Ureter (tissue), 1 donor: ENCODE data around the gene COX8A. TPM values are rescaled to one million over a fixed set of nuclear protein-coding genes. Genes with fewer than 3 reads are reported as not detected.
"Not testable (repeated sequence)": the region's sequence is repeated elsewhere in the genome, so short reads cannot be mapped to it uniquely, and the experiment has no call there.

Source experiments
- DNase-seq: peaks from one replicate; pipeline ENCODE4 v3.0.0-alpha.2; 2020; ENCODE audit warnings: low spot score
- total RNA-seq: library from RNA; stranded (reverse); gene quantifications from one replicate; pipeline ENCODE4 v1.2.4, GENCODE V29; 2023
- donor health status: DM: yes; HTN: yes; CAD: no.

COX8A gene, protein sequence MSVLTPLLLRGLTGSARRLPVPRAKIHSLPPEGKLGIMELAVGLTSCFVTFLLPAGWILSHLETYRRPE
- 291 TPM for total RNA-seq

DNA sequence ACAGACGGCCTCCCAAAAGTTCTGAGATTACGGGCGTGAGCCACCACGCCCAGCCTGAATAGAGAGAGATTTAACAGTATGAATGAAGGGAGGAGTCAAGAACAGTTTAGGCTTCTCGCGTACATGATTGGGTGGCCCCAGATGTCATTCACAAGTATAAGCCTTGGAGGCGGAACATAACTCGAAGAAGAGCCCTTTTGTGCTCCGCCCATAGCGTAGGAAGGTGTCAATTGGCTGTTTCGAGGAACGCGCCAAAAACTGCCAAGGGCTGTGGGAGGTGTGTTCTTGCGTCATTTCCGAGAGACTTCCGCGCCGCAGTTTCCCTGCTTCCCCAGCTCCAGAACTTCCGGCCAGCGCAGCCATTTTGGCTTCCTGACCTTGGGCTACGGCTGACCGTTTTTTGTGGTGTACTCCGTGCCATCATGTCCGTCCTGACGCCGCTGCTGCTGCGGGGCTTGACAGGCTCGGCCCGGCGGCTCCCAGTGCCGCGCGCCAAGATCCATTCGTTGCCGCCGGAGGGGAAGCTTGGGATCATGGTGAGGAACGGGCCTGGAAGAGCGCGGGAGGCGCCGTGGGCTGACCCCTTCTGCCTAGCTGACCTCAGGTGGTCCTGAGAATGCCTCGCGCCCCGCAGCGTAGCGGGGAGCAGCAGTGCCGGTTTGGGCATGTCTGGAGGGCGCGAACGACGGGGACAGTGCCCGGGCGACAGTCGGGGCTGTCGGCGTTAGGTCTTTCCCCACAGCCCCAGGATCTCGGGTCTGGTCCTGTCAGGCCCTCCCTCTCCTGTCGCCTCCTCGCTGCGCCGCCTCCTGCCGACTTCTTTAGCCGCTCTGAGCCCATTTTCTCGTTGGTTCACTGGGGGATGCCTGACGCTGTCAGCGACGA, at the start of gene COX8A:
Gene COX8A (plus strand): TSS at position 362 of the 885 bp plus-strand sequence. CDS start 61 bp downstream, at position 423.
- DNase-seq = peak; percentile 98

DNA sequence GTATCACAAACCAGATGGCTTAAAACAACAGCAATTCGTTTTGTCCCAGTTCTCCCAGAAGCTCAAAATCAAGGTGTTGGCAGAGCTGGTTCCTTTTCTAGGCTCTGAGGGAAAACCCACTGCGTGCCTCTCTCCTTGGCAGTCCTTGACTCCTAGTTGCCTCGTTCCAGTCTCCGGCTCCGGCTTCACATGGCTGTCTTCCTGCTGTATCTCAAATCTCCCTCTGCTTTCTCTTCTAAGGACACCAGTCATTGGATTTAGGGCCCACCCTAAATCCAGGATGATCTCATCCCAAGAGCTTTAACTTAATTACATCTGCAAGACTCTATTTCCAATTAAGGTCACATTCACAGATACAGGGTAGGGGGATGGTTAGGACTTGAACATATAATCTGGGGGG, 44.8 kb upstream of the COX8A start:
- DNase-seq = no peak

DNA sequence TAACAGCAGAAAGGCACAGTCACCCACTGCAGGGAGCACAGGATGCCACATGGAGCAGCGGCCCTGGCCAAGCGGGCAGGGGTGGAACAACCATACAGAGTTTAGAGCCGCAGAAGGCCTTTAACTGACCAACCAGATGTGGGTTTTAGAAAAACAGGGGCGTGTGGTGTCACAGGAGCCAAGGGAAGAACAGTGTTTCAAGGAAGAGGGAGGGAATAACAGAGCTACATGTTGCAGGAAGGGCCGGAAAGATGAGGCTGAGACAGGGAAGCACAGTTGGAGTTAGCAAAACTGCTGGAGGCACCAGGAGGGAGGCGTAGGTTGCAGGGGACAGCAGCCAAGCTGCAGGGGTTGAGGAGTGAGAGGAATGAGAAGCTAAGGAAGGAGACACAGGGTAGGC, 43.4 kb upstream of the COX8A start:
- no peak for DNase-seq

DNA sequence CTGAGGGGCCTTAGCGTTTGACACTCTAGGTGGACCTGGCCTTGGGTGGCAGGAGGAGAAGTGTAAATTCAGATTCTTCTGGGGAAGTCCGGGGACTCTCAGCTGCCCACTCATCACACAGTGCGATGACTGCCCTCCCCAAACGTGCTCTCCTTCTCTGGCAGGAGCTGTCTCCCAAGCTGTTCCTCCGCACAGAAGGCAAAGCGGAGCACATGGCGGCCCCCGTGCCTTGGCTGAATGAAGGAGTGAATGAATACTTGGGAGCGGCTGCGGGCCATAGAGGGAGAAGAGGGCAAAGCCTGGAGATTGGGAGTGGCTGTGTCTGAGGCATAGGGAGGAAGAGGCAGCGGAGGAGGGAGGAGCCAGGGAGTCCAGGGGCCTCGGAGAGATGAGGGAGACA, 42.5 kb upstream of the COX8A start:
- no peak for DNase-seq

DNA sequence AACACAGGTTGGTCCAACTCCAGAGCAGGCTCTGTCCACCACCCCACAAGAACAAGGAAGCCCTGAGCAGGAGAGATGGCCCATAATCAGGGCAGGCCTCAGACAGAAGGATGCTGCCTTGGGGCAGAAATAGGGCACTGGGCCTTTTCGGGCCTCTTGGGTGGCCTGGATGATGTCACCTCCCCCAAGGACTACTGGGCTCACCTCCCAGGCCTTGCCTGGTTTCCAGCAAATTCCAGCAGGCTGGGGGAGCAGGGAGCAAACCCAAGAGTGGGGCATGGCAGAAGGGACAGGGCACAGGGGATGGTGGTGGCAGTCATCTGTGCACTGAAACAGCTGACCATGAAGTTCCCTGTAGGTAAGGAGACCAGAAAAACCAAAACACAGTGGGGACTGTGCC, 41.0 kb upstream of the COX8A start:
- no peak for DNase-seq

DNA sequence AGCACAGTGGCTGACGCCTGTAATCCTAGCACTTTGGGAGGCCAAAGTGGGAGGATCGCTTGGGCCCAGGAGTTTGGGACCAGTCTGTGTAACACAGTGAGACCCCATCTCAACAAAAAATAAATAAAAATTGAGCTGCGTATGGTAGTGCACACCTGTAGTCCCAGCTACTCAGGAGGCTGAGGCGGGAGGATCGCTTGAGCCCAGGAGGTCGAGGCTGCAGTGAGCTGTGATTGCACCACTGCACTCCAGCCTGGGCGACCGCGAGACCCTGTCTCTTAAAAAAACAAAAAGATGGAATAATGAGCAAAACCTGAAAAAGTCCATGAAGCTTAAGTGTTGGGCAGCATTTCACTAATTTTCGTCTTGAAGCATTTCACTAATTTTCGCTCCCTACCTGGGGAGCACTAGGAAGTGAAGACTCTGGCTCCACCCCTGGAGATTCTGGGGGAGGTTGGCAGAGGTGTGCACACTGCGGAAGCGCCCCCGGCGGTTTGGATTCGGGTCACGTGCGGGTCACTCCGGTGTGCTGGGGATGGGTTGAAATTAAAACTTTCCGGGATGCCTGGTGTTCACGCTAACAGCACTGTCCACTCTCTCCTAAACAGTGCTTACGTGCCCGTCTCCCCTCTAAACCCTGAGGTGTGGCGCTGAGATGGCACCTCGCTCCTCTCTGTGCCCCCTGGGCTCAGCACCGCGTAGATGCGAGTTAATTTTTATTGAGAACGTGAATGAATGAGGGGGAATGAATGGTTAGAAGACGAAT, 36.5 kb upstream of the COX8A start:
- no peak for DNase-seq

DNA sequence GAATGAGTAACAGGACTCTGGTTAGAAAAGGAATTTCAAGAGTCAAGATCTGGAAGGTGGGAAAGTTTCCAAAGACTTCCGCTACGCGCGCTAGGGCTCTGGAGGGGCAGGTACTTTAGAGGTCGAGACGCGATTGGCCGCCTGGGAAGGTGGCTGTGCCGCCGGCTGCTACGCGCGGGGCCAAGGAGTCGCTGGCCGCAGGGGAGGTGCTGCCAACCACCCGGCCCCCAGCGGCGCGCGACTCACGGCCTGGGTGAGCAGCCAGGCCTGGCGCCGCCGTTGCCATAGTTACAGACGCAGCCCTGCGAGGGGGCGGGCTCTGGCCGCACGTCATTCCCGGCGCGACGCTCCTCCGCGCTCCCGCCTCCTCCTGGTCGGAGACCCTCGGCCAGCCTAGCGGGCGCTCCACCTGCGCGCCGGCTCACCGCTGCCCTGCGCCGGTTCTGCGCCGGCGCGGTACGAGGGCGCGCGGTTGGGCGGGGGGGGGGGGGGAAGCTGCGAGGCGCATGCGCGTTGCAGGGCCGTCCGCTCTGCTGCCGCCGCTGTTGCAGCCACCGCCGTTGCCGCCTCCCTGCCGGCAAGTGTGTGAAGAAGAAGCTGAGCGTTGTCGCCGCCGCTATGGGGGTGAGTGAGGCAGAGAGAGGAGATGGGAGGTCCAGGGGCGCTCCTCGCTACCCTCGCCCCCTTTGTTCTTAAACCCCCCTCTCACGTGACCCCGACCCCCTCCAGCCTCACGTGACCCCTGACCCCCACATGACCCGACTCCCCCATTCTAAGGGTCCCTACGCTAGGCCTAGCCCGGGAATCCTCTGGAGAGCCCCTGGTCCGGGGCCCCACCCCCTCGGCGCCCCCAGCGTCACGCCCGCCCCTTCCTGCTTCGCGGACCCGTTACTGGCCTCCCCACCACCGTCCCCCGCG, 35.7 kb upstream of the COX8A start, which contains the start of gene NAA40:
Gene NAA40 (plus strand): TSS at position 524 of the 918 bp plus-strand sequence. CDS start 95 bp downstream, at position 619.
- DNase-seq = peak; percentile 92

DNA sequence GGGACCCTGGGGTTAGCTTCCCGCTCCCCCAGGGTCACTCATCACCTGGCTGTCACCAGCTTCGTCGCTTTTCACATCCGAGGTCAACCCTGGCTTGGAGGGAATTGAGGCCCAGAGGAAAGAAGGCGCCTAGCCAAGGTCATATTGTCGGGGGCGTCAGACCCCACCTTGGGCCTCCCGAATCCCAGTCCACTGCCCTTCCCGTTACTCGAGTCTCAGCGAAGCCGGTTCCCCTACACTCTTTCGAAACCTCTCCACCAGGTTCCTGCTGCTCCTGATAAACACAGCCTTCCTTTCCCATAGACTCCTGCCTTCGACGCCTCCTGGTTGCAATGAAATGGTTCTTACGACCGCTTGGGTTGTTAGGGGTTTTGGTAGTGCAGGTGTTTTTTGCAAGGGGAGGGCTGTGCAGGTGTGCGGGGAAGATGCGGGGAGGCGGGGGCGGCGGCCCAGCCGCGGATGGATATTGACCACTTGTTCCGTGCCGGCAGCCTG, 35.0 kb upstream of the COX8A start:
- DNase-seq = no peak

DNA sequence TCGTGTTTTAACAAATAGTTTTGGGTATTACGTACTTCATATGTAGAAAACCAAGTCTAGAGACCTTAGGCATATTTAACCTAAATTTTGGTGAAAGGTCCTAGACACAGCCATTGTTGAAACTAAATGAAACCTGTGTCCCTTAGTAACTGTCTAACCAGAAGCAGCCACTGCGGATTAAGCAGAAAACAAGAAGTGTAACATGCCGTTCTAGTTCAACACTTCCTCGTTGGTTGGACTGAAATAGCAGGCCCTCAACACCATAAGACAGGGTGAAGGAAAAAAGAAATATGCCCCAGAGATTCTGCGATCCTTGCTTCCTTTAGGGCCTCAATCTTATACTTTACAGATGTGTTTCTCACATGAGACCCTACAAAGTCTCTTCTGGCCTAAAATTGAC, 33.6 kb upstream of the COX8A start:
- DNase-seq = no peak

DNA sequence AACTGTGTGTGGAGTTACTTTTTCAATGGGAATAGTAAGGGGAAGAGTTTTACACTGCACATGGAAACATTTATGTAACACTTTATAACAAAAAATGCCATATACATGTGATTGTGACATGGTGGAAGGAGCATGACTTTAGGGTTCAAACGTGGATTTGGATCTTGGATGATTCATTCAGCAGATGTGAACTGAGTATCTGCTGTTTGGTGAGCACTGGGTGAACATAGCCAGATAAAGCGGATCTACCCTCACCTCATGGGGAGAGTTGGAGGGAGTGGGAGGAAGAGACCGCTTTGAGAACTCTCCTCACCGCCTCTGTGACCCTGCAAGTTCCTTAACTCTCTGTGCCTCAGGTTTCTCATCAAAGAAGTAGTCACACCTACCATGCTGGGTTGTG, 32.5 kb upstream of the COX8A start:
- DNase-seq = no peak

DNA sequence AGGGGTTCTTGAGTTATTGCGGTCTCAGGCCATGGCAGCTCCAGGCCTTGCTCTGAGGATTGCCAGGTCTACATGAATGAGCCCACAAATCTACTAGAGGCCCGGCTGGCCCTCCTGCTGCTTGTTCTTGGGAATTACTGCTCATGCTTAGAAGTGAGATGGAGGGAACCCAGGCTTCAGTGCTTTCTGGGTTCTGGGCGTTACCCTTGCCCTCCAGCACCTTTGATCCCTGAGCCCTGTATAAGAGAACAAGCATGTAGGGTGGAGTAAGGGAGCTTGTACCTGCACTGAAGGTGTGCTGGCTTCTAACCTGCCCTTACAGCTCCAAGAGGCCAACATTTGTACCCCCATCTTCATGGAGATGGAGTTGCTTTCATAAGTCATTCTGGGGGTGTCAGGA, 31.6 kb upstream of the COX8A start:
- no peak for DNase-seq

DNA sequence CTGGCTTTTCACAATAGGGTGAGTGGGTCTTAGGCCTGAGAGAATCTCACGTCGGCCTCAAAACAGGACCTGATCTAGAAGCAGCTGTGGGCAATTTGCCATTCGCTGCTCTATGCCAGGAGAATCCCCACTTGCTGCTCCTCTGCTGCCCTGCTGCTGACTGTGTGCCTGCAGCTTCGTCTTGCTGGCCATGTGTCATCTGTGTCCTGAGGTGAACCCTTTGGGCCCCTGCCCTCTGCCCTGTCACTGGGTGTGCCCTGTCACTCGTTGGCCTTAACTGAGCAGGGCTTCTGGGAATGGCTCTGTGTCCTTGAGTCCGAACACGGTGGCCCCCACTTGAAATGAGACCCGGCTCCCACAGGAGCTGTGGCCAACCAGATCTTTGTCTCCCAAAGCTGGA, 29.4 kb upstream of the COX8A start:
- DNase-seq = no peak

DNA sequence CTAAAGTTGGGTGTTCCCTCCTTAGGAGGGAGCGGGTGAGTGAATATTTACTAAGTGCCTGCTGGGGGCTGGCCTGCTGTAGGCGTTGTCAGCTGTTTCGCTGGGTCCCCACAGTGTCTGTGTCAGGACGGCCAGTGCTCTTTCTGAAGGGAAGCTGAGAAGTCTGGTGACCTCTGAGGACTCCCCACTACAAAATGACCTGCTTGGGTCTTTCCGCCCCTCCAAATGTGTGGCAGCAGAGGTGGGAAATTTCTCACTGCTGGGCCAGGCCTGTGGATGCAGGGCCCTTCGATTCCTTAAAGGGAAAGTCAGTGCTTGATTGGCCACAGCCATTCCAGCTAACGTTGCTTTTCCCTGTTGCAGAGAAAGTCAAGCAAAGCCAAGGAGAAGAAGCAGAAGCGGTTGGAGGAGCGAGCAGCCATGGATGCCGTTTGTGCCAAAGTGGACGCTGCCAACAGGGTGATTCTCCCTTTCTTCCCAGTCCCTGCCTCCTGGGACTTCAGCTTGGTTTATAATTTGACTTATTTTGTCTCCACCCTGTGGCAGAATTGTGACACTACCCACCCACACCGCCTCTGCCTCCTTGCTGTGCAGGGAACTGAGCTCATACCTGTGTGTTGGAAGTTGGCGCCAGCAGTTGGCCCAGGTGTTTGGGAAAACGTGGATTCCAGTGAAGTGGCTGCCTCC, 28.8 kb upstream of the COX8A start:
- peak; percentile 82 for DNase-seq

DNA sequence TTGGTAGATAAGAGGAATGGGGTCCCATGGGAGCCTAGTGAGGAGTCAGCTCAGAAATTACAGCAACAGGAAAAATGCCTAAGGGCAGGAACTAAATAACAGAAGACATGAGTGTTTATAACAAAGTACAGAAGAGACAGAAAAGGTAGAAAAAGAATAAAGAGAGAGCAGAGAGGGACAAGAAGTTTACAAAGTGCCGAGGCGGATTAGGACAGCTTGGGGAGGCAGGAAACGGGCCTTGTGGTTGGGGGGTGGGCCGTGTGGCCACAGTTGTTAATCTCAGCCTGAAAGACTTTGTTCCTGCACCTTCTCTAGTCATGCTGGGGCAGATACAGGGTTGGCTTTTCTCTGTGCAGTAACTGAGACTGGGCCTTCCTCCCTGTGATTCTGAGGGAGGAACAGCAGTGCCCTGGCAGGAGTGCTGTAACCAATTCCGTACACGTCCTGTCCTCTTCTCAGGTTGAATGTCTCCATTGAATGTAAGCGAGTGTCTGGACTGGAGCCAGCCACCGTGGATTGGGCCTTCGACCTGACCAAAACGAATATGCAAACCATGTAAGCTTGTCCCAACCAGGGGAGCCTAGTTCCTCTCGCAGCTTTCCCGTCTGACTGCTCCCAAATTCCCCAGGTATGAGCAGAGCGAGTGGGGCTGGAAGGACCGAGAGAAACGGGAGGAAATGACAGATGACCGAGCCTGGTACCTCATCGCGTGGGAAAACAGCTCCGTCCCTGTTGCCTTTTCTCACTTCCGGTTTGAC, 22.5 kb upstream of the COX8A start:
- no peak for DNase-seq

DNA sequence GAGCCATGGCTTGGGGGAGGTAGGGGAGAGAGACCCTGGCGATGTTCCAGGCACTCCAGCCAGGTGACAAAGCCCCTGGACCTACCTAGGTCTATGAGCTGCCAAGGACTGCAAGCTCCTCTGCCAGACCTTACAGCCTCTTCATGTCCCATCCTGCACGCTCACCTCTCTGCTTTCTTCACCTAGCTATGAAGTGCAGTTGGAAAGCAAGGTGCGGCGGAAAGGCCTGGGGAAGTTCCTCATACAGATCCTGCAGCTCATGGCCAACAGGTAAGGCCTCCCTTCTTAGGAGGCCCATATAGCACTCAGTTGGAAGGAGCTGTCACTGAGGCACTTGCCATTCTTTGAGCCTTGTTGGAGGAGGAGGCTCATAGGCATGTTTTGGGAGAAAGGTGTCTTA, 21.9 kb upstream of the COX8A start:
- no peak for DNase-seq

DNA sequence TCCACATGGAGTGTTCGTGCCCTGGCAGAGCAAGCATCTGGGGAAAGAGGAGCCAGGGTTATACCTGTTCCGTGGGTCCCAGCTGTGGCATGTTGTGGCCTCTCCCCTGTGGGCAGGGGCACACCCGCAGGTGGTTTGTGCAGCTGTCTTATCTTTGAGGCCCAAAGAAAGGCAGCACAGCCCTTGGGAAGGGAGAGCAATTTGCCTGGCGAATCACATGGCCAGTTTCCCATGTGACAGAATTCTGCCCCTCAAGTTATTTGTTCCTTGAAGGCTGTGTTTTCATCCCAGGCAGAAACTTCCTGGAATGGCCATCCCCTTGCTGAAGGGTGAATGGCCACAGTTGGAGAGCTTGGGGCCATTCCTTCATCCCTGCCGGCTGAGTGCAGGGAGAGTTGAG, 16.4 kb upstream of the COX8A start:
- DNase-seq = no peak

DNA sequence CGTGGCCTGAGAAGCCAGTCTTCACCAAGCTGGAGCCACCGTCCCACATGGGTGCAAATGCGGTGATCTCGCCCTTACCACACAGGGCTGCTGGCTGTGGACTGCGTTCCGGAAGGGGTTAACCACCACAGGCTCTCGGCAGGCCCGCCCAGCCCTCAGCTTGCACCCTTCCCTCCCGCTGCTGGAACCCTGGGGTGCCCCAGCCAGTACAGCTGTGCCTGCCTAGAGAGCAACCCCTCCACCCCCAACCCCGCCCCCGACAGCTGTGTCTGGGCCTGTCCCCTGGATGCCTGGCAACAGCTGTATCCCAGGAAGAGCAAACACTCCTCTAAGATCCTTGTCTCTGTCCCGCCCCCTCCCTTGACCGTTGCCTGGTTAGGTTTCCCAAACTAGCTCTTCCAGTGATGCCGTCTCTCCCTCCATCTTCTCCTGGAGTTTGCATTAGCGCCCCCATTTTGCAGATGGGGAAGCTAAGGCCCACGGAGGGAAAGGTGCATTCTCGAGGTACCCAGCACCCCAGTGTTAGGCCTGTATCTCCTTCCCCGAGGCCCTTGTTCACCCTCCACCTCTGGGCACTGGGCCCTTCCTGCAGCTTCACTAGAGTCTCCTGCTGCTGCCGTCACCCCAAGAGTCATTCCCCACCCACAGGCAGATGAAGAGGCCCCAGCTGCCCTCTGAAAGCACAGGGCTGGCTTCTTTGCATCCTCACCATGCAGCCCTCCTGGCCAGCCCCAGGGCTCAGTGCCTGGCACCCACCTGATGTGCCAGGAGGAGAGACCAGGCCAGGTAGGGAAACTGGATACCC, 12.6 kb upstream of the COX8A start:
- DNase-seq = peak; percentile 70

DNA sequence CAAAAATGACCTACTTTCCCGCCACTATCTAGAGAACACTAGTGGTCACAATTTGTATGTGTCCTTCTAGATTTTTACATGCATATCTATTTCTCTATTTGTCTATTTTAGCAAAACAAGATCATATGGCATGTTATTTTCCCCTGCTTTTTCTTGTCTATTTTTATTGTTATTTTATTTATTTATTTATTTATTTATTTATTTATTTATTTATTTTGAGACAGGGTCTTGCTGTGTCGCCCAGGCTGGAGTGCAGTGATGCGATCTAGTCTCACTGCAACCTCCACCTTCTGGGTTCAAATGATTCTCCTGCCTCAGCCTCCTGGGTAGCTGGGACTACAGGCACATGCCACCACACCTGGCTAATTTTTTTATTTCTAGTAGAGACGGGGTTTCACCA, 10.5 kb upstream of the COX8A start:
- not testable (repeated sequence) for DNase-seq

DNA sequence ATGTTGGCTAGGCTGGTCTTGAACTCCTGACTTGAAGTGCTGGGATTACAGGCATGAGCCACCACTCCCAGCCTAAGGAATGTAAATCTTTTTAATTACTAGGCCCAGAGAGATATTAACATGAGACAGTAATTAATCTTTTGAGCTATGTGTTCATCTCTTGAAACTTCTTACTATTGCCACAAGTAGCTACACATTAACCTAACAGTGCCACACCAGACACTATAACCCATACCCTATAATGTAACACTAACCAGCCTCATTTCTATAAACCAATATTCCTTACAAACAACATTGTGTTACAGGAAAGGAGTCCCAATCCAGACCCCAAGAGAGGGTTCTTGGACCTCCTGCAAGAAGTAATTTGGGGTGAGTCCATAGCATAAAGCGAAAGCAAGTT, 8.0 kb upstream of the COX8A start:
- no peak for DNase-seq
